HG02588 (cell line): ENCODE results near the gene RIN3.

Experiments used
- ATAC-seq: cut with Tn5 transposase; IDR thresholded peaks from one replicate; pipeline ENCODE4 v1.9.1; 2021; ENCODE audit warnings: mild to moderate bottlenecking, moderate library complexity; ENCODE audit not compliant: unreplicated experiment

Gene RIN3

GRCh38 chr14:92680781-92681650 is 167.4 kb downstream of the RIN3 start:
- ATAC-seq = no peak

DNA sequence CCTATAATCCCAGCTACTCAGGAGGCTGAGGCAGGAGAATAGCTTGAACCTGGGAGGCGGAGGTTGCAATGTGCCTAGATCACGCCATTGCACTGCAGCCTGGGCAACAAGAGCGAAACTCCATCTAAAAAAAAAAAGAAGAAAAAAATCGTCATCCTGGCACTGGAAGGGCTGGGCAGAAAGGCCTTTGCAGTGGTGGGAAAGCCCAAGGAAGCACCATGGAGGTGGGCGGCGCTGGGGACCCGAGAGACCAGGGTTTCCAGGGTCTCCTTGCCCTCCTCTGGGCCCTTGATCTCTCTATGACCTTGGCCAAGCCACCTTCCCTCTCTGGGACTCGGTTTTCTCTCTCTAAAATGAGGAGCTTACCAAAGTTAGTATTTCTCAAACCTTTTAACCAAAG is 169.5 kb downstream of the RIN3 start:
- no peak for ATAC-seq

DNA sequence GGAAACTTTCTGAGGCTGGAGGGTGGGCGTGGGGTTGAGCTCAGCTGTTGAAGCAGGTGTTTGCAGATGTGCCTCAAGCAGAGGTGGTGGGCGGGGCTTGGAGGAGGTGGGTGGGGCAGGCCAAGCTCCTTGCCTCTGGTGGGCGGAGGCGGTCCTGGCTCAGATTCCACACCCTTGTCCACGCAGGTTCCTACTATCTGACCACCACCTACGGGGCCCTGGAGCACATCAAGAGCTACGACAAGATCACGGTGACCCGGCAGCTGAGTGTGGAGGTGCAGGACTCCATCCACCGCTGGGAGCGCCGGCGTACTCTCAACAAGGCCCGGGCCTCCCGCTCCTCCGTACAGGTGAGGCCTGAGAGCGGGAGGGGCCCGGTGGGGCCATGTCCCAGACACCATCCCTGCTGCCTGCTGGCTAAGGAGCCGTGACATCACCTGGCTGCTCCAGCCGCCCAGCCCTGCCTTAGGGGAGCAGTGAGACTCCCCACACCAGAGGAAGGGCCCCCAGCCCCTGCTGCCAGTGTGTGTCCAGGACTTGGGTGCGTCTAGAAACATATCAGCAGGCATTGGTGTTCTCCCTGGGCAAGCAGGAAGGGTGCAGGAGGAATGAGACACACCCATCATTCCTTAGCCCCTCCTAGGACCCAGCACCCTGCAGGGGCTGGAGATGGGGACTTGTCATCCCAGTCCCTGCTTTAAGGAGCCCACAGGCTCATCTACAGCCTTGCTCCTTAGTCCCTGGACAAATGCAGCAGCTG is 171.4 kb downstream of the RIN3 start:
- ATAC-seq = no peak

DNA sequence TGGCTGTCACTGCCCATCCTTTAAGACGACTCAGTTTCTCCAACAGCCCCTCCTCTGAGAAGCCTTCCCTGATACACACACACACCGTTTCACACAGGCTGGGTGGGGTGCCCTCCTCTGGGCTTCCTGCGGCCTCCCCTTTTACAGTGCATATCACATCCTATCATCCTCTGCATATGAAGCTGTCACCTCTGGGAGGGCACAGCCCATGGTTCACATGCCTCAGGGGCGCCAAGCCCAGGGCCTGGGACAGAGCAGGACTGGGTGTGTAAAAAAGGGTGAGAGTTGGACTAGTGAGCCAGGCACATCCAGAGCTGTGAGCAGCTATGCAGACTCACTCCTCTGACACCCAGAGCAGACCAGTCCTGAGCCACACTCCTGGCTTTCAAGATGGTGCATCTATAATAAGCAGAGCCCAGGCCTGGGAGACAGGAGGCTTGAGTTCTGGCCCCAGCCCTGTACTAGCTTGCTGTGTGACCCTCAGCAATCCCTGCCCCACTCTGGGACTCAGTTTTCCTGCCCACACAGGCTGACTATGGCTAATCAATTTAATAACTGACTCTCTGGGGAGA is 172.3 kb downstream of the RIN3 start:
- ATAC-seq = no peak

DNA sequence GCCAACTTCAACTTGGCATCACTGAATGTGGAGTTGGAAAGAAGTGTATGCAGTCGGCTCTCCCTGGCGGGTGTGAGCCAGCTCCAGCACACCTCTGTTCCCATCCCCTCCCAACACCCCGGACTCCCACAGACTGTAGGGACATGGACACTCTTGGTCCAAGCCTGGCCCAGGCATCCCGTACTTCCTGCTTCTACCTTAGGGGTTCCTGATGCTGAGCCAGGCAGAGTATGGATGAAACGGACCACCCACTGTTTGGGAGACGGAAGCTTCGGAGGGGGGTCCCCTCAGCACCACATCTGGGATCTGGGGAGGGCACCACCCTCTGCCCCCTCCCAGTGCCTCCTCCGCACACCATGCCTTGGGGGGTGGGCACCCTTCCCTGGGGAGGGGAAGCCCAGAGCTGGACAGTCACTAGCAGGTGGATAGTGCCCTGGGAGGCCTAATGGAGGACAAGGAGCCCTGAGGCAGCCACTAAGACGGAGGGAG is 172.9 kb downstream of the RIN3 start:
- ATAC-seq = peak; percentile 17

DNA sequence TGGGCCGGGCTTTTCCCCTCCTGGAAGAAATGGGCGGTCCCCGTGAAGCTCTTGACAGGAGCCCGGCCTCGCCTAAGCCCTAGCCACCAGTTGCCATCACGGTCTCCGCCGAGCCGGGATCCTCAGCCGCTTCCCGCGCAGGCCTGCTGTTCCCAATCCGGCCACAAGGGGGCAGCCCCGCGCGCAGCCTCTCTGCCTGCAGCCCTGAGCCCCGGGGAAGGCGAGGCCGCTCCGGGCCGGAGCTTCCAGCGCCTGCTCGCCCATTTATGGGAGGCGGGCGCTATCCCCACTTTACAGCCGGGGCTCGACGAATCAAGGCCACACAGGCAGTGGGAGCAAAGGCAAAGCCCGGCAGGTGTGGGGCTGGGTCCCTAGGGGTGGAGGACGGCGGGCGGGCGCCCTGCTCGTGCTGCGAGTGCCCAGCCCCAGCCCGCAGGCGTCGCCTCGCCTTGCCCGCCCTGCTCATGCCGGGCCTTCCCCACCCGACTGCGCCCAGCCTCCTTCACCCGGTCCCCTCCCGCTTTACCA is 173.4 kb downstream of the RIN3 start:
- ATAC-seq = peak; percentile 58

- no peak for ATAC-seq
Measured at GRCh38 chr14:92687681-92688433, 174.3 kb downstream of the RIN3 start.

DNA sequence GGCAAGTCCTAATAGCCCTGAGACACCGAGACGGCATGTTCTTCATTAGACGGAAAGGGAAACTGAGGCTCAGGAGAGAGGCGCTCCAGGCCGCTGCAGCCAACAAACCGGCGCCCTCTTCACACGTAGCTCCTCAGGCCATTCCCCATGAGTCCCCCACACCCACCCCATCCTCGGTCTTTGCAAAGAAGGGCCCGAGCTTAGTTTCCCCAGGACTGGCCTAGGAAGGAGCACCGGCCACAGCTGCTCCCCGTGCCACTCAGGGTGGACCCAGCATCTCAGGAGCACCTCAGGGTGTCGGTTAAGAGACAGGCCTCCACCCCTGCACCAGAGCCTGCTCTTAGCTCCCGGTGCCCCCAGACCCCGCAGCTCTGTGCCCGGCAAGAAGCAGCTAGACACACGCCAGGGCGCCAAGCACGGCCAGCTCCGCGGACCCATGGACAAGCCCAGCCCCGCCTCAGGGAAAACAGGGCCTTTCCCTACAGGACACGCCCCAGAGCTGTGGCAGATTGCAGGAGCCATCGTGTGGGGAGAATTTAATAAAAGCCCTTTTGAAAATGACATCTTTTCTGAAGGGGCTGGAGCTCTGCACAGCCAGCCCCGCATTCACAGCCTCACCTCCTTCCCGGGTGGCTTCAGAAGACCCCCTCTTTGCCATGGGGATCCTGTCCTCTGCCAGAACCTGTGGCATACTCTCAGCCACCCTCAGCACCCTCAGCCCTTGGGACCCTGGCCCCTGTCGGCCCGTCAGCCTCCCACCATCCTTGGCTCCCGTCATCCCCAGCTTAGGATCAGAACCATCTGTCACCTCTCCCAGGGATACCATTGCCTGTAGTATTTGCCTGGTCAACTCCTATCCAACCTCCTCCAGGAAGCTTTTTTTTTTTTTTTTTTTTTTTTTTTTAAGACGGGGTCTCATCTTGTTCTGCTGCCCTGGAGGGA is 175.1 kb downstream of the RIN3 start:
- ATAC-seq = no peak

GRCh38 chr14:92690171-92691011 is 176.8 kb downstream of the RIN3 start:
- no peak for ATAC-seq

- ATAC-seq = no peak
Measured at GRCh38 chr14:92692822-92693226, 179.2 kb downstream of the RIN3 start.

GRCh38 chr14:92693998-92694795 is 180.6 kb downstream of the RIN3 start:
- ATAC-seq = no peak

DNA sequence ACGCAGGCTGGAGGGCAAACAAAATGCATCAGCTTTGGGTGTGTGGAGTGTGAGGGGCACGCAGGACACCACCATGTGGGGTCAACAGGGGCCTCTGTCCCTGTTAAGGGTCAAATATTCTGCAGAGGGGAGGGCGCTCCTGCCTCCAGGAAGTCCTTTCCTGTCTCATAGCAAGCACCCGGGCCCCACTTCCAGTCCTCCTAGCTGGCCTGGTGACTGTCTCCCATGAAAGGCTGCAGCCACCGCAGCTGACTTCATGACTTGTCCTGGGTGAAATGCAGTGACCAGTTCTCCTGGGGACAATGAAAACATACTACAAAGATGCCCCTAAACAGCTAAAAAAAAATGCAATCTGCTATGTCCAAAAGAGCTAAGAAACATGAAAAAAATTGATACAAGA is 181.2 kb downstream of the RIN3 start:
- no peak for ATAC-seq

DNA sequence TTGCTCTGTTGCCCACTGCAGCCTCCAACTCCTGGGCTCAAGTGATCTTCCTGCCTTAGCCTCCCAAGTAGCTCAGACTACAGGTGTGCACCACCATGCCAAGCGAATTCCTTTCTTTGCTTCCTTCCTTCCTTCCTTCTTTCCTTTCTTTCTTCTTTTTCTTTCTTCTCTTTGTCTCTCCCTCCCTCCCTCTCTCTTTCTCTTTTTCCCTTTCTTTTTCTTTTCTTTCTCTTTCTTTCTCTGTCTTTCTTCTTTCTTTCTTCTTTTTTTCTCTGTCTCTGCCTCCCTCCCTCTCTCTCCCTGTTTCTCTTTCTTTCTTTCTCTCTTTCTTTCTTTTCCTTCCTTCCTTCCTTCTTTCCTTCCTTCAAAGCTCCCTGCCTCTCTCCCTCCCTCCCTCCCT is 182.0 kb downstream of the RIN3 start:
- no peak for ATAC-seq

GRCh38 chr14:92696366-92696765 is 182.8 kb downstream of the RIN3 start:
- ATAC-seq = no peak

DNA sequence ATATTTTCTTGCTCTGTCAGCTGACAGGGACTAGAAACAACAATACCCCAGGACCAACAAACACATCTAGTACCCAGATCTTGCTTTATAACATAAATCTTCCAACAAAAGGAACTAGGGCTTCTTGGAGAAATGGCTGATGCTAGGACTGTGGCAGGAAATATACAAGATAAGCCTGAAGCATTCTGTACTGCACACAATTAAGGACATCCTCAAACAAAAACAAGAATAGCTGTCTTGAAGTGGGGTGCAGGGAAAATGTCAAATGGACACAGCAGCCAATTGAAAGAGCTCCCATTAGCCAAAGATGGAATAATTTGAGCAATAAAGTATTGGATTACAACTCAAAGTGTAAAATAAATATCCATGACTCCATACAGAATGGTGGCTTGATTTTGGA is 184.8 kb downstream of the RIN3 start:
- no peak for ATAC-seq

DNA sequence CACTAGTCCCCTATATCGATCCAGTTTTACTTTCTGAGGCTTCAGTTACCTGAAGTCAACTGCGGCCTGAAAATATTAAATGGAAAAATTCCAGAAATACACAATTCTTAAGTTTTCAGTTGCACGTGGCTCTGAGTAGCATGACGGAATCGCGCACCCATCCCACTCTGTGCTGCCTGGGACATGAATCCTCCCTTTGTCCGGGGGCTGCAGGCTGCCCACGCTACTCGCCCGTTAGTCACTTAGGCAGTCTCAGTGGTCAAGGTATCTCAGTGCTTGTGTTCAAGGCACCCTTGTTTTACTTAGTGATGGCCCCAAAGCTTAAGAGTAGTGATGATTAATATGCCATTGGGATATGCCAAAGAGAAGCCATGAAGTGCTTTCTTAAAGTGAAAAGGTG is 188.2 kb downstream of the RIN3 start:
- ATAC-seq = no peak

GRCh38 chr14:92702441-92702918 is 188.9 kb downstream of the RIN3 start:
- no peak for ATAC-seq

- no peak for ATAC-seq
Measured at GRCh38 chr14:92703516-92703915, 189.9 kb downstream of the RIN3 start.
